Smooth muscle cell (in vitro differentiated cells): ENCODE measurements around the gene HYAL3. TPM values are rescaled to one million over a fixed set of nuclear protein-coding genes. Genes with fewer than 3 reads are reported as not detected.
A peak's percentile ranks its signal among the peaks of the same experiment; 100 is the strongest.

ENCODE experiments used
- DNase-seq: peaks from one replicate; lab custom pipeline; 2025; ENCODE audit not compliant: unreplicated experiment; lab: John Stamatoyannopoulos, UW
- H2AFZ ChIP-seq: fragments of 200-600 bp; sonication (generic); 2 replicates; pipeline ENCODE4 v1.6.0; 2016; ENCODE audit warnings: antibody characterized with exemption, low read depth, mild to moderate bottlenecking
- H3F3A ChIP-seq: fragments of 200-600 bp; sonication (generic); 2 replicates; pipeline ENCODE4 v1.6.0; 2017; ENCODE audit warnings: antibody characterized with exemption, low read depth
- H3K27ac ChIP-seq: fragments of 200-600 bp; sonication (generic); 2 replicates; pipeline ENCODE4 v1.5.1; 2016; ENCODE audit warnings: low read depth, mild to moderate bottlenecking
- H3K27me3 ChIP-seq: fragments of 200-600 bp; sonication (generic); 2 replicates; pipeline ENCODE4 v1.6.1; 2016; ENCODE audit warnings: low read depth, mild to moderate bottlenecking
- H3K36me3 ChIP-seq: fragments of 200-600 bp; sonication (generic); 2 replicates; pipeline ENCODE4 v1.5.1; 2016; ENCODE audit warnings: low read depth
- H3K4me1 ChIP-seq: fragments of 200-600 bp; sonication (generic); 2 replicates; pipeline ENCODE4 v1.5.1; 2016; ENCODE audit warnings: low read depth
- H3K4me2 ChIP-seq: fragments of 200-600 bp; sonication (generic); 2 replicates; pipeline ENCODE4 v1.6.0; 2016; ENCODE audit warnings: mild to moderate bottlenecking
- H3K4me3 ChIP-seq: fragments of 200-600 bp; sonication (generic); 2 replicates; pipeline ENCODE4 v1.5.1; 2016; ENCODE audit warnings: mild to moderate bottlenecking
- H3K79me2 ChIP-seq: fragments of 200-600 bp; sonication (generic); 2 replicates; pipeline ENCODE4 v1.6.0; 2016; ENCODE audit warnings: low read depth, mild to moderate bottlenecking
- H3K9ac ChIP-seq: fragments of 200-600 bp; sonication (generic); 2 replicates; pipeline ENCODE4 v1.6.0; 2016; ENCODE audit warnings: low read depth
- H3K9me3 ChIP-seq: fragments of 200-600 bp; sonication (generic); replicated peaks from 2 replicates; pipeline ENCODE4 v1.5.1; 2016; ENCODE audit warnings: low read depth
- H4K20me1 ChIP-seq: fragments of 200-600 bp; sonication (generic); 2 replicates; pipeline ENCODE4 v1.6.0; 2016; ENCODE audit warnings: low read depth
- CTCF ChIP-seq: fragments of 200-600 bp; sonication (generic); IDR thresholded peaks from 2 replicates; pipeline ENCODE4 v1.5.1; 2017; ENCODE audit warnings: borderline replicate concordance, mild to moderate bottlenecking, antibody characterized with exemption; ENCODE audit not compliant: insufficient read depth, poor library complexity, severe bottlenecking
- whole genome bisulfite sequencing: methylation state at CpG from one replicate; pipeline ENCODE4 v1.1.7; 2016; ENCODE audit warnings: low lambda C conversion rate; 5-methylcytosine and 5-hydroxymethylcytosine counted together
- polyA plus RNA-seq: library from polyadenylated mRNA; unstranded; fragments of >200 nt; fragmentation: Nextera tagmentation; extraction: Ambion mirVana; gene quantifications from 2 replicates; pipeline ENCODE4 v1.2.1, GENCODE V29; 2016
- total RNA-seq: library from RNA; depleted of rRNA; stranded (reverse); fragments of >200 nt; gene quantifications from 2 replicates; pipeline ENCODE4 v1.2.3, GENCODE V29; 2014

Gene HYAL3
- total and polyA plus RNA-seq, 2 experiments from 2014 or later, result 2.5 to 3.7 TPM

DNA sequence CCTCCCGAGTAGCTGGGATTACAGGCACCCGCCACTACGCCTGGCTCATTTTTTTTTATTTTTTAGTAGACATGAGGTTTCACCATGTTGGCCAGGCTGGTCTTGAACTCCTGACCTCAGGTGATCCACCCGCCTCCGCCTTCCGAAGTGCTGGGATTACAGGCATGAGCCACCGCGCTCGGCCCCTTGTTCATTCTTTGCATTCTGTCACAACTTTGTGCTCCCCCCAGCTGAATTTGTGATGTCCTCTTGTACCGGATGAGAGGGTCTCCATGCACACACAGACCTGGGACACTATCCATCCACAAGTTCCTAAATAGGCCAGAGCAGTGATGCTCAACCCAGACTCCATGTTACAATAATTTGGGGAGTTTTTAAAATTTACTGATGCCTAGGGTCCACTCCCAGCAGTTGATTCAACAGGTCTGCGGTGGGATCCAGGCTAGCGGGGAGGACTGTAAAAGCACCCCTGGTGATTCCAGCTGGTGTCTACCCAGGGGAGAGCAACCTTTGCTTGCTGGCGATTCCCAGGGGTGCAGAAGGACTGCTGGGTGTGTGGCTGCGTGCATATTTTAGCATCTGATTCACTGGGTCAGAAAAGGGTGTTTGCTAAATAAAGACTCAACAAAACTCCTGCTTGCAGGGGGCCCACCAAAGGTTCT lies 40.4 kb upstream of the HYAL3 start:
- Histone ChIP-seq H3K9ac (no peak overlapping the region), H3K27ac (no peak overlapping the region), H3F3A (peaks cover 16% of the 10 kb centered on the region), H3K79me2 (peaks cover 23% of the 10 kb centered on the region), H3K27me3 (peaks cover 19% of the 10 kb centered on the region), H3K4me3 (peak overlapping the region; percentile 45), H3K4me2 (peak overlapping the region; percentile 89), H2AFZ (no peak overlapping the region), H3K4me1 (peaks cover 34% of the 10 kb centered on the region), H3K36me3 (no peaks in the 10 kb centered on the region), H4K20me1 (peaks cover 17% of the 10 kb centered on the region), H3K9me3 (no peaks in the 10 kb centered on the region)
- TF ChIP-seq CTCF, result no peak
- WGBS, result 92% methylated on average over 14 of the region's 14 CpGs
- no peak for DNase-seq

- 86% methylated on average over 5 of the region's 5 CpGs for WGBS
- no peak overlapping the region for H3K4me3 ChIP-seq
- H3K27ac ChIP-seq, result no peak overlapping the region
- H3F3A ChIP-seq, result peaks cover 17% of the 10 kb centered on the region
- TF ChIP-seq CTCF, result no peak
- H4K20me1 ChIP-seq, result peaks cover 23% of the 10 kb centered on the region
- H2AFZ ChIP-seq, result no peak overlapping the region
- H3K9me3 ChIP-seq, result no peaks in the 10 kb centered on the region
- H3K9ac ChIP-seq, result no peak overlapping the region
- H3K36me3 ChIP-seq, result no peaks in the 10 kb centered on the region
- DNase-seq, result no peak
- peaks cover 19% of the 10 kb centered on the region for H3K27me3 ChIP-seq
- H3K4me1 ChIP-seq, result peaks cover 40% of the 10 kb centered on the region
- no peak overlapping the region for H3K4me2 ChIP-seq
- H3K79me2 ChIP-seq, result peaks cover 30% of the 10 kb centered on the region
These were observed 39.8 kb upstream of the HYAL3 start for GRCh38 chr3:50338965-50339364.

- Histone ChIP-seq H2AFZ (peak overlapping the region; percentile 96), H3K79me2 (peaks cover 46% of the 10 kb centered on the region), H3K9me3 (no peaks in the 10 kb centered on the region), H3K36me3 (no peaks in the 10 kb centered on the region), H3K27ac (peak overlapping the region; percentile 93), H3K27me3 (peaks cover 19% of the 10 kb centered on the region), H3K4me1 (peaks cover 43% of the 10 kb centered on the region), H3K4me2 (peak overlapping the region; percentile 89), H3K4me3 (peak overlapping the region; percentile 79), H3F3A (peaks cover 17% of the 10 kb centered on the region), H4K20me1 (peaks cover 40% of the 10 kb centered on the region), H3K9ac (peak overlapping the region; percentile 94)
- TF ChIP-seq CTCF, result no peak
- peak; percentile 94 for DNase-seq
- WGBS, result under 1% methylated on average over 60 of the region's 79 CpGs
These were observed 38.1 kb upstream of the HYAL3 start for GRCh38 chr3:50337175-50337861.
